Mucosa of rectum (tissue), 2 donors: ENCODE measurements around the gene NPHP1.
"Not testable (repeated sequence)": the region's sequence is repeated elsewhere in the genome, so short reads cannot be mapped to it uniquely, and the experiment has no call there.

Source experiments
- H3K27ac ChIP-seq, 2 donors: one replicate each; pipeline ENCODE4 v1.7.0; 2013; ENCODE audit warnings: inconsistent platforms in 2 of 2, low read depth in 2 of 2, low read length in 2 of 2
- H3K27me3 ChIP-seq, 2 donors: one replicate each; pipeline ENCODE4 v1.7.0; 2013; ENCODE audit warnings: low read length in 2 of 2; ENCODE audit not compliant: control insufficient read depth in 2 of 2, insufficient read depth in 2 of 2
- H3K36me3 ChIP-seq, 2 donors: one replicate each; pipeline ENCODE4 v1.7.0; 2013; ENCODE audit warnings: low read length in 2 of 2; ENCODE audit not compliant: control insufficient read depth in 2 of 2, insufficient read depth in 2 of 2
- H3K4me1 ChIP-seq, 2 donors: one replicate each; pipeline ENCODE4 v1.7.0; 2013; ENCODE audit warnings: low read length in 2 of 2, mild to moderate bottlenecking in 1 of 2; ENCODE audit not compliant: control insufficient read depth in 2 of 2, insufficient read depth in 2 of 2
- H3K4me3 ChIP-seq, 2 donors: one replicate each; pipeline ENCODE4 v1.7.0; 2013; ENCODE audit warnings: low read length in 2 of 2
- H3K9ac ChIP-seq, 2 donors: one replicate each; pipeline ENCODE4 v1.7.0; 2013; ENCODE audit warnings: low read length in 2 of 2, low read depth in 1 of 2, mild to moderate bottlenecking in 1 of 2
- H3K9me3 ChIP-seq, 2 donors: one replicate each; pipeline ENCODE4 v1.7.0; 2013; ENCODE audit warnings: low read length in 2 of 2; ENCODE audit not compliant: control insufficient read depth in 2 of 2
- donor health status: healthy.
- donor health status: Normal muscosa, but diverticular disease.

The NPHP1 gene

GRCh38 chr2:110157153-110157793 lies 47.5 kb downstream of the NPHP1 start:
- Histone ChIP-seq H3K9me3 (no peaks in the 10 kb centered on the region), H3K36me3 (no peaks in the 10 kb centered on the region), H3K27ac (no peak overlapping the region), H3K4me1 (no peaks in the 10 kb centered on the region), H3K4me3 (no peak overlapping the region), H3K9ac (no peak overlapping the region), H3K27me3 (no peaks in the 10 kb centered on the region)

DNA sequence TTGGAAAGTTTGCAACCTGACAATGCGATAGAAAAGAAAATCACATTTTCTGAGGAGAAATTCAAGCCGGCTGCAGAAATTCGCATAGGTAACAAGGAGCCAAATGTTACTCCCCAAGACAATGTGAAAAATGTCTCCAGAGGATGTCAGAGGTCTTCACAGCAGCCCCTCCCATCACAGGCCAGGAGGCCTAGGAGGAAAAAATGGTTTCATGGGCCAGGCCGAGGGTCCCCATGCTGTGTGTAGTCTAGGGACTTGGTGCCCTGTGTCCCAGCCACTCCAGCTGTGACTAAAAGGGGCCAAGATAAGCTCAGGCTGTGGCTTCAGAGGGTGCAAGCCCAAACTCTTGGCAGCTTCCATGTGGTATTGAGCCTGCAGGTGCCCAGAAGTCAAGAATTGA lies 50.0 kb downstream of the NPHP1 start:
- not testable (repeated sequence) for H3K27ac ChIP-seq, H3K36me3 ChIP-seq, H3K9me3 ChIP-seq, H3K4me1 ChIP-seq, H3K4me3 ChIP-seq, H3K9ac ChIP-seq, H3K27me3 ChIP-seq

GRCh38 chr2:110154188-110154587 lies 50.6 kb downstream of the NPHP1 start:
- H3K4me3 ChIP-seq, H3K27me3 ChIP-seq, H3K36me3 ChIP-seq, H3K9me3 ChIP-seq, H3K9ac ChIP-seq, H3K4me1 ChIP-seq, H3K27ac ChIP-seq: not testable (repeated sequence)

- H3K4me1 ChIP-seq: no peaks in the 10 kb centered on the region
- H3K27ac ChIP-seq: no peak overlapping the region
- H3K9me3 ChIP-seq: no peaks in the 10 kb centered on the region
Measured at GRCh38 chr2:110153416-110153815, 51.4 kb downstream of the NPHP1 start.

GRCh38 chr2:110152943-110153342 lies 51.9 kb downstream of the NPHP1 start:
- no peaks in the 10 kb centered on the region for H3K36me3 ChIP-seq
- no peak overlapping the region for H3K9ac ChIP-seq
- H3K27me3 ChIP-seq: no peaks in the 10 kb centered on the region
- H3K4me3 ChIP-seq: no peak overlapping the region
- no peaks in the 10 kb centered on the region for H3K9me3 ChIP-seq
- no peaks in the 10 kb centered on the region for H3K4me1 ChIP-seq
- no peak overlapping the region for H3K27ac ChIP-seq

More at GRCh38 chr2:110153416-110153815, 51.4 kb downstream of the NPHP1 start:
- H3K36me3 ChIP-seq: no peaks in the 10 kb centered on the region
- H3K9ac ChIP-seq: no peak overlapping the region
- H3K27me3 ChIP-seq: no peaks in the 10 kb centered on the region
- no peak overlapping the region for H3K4me3 ChIP-seq

DNA sequence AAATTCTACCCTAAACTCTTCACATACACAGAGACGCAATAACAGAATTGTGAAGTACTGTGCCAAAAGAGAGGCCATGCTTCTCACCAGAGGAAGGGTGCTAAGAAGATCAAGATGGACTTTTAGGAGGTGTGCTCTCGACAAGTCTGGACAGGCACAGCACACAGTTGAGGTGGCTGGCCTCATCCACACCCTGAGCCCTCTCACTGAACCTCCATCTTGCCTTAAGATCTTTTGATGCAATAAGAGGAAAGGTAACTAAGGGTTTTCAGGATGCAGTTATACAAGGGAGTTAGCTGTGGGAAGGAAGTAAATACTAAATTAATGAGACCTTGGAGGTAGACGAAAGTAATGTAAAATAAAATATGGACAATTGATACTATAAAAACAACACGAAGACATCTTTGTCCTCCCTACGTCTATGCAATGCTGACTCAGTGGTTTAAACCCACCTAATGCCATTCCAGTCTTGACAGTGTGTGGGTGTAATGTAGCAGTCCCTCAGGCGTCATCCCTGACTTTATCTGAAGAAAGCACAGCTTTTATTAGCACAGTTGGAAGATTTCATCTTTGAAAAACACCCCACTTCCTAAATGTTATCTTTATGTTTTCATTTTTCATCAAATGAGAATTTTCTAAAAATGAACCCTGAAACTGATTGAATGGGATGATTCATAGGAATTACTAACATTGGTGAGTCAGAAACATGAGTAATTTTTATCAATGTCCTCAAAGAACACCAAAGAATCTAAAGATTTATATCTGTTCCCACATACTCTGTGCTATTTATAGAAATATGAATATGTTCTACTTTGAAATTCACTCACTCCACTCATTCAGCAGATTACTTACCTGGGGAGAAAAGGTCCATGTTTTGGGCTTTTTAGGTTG lies 55.2 kb downstream of the NPHP1 start:
- Histone ChIP-seq H3K4me1 (no peaks in the 10 kb centered on the region), H3K36me3 (no peaks in the 10 kb centered on the region), H3K9me3 (no peaks in the 10 kb centered on the region), H3K27me3 (no peaks in the 10 kb centered on the region), H3K9ac (no peak overlapping the region), H3K4me3 (no peak overlapping the region), H3K27ac (no peak overlapping the region)

- H3K27ac ChIP-seq: no peak overlapping the region
- H3K36me3 ChIP-seq: no peaks in the 10 kb centered on the region
- H3K27me3 ChIP-seq: no peaks in the 10 kb centered on the region
- H3K4me3 ChIP-seq: no peak overlapping the region
- no peaks in the 10 kb centered on the region for H3K9me3 ChIP-seq
- H3K9ac ChIP-seq: no peak overlapping the region
- no peaks in the 10 kb centered on the region for H3K4me1 ChIP-seq
Measured at GRCh38 chr2:110146945-110147332, 57.9 kb downstream of the NPHP1 start.

GRCh38 chr2:110146183-110146944 lies 58.4 kb downstream of the NPHP1 start:
- Histone ChIP-seq H3K27ac (no peak overlapping the region), H3K4me1 (no peaks in the 10 kb centered on the region), H3K9ac (no peak overlapping the region), H3K4me3 (no peak overlapping the region), H3K9me3 (no peaks in the 10 kb centered on the region), H3K27me3 (no peaks in the 10 kb centered on the region), H3K36me3 (no peaks in the 10 kb centered on the region)

GRCh38 chr2:110143982-110144381 lies 60.8 kb downstream of the NPHP1 start:
- Histone ChIP-seq H3K4me3 (no peak overlapping the region), H3K27ac (no peak overlapping the region), H3K9ac (no peak overlapping the region), H3K36me3 (no peaks in the 10 kb centered on the region), H3K9me3 (no peaks in the 10 kb centered on the region), H3K4me1 (no peaks in the 10 kb centered on the region), H3K27me3 (no peaks in the 10 kb centered on the region)

DNA sequence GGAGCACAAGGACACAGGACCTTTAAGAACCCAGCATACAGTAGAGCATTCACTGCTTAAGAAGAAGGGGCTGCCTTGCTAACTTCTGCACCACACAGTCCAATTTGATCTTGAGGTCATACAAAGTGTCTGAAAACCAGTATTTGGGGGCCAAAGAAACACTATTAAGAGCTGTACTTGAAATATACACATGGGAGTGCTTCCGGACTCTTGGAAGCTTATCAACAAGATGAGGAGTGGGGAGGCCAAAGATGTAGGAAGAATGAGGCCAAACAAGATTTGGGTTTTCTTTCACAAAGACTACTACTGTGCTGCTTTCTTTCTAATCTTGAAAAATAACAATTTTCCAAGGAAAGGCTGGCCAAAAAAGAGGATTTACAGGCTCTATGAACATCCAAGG lies 64.4 kb downstream of the NPHP1 start:
- Histone ChIP-seq H3K36me3 (no peaks in the 10 kb centered on the region), H3K9ac (no peak overlapping the region), H3K9me3 (no peaks in the 10 kb centered on the region), H3K27me3 (no peaks in the 10 kb centered on the region), H3K4me1 (no peaks in the 10 kb centered on the region), H3K4me3 (no peak overlapping the region), H3K27ac (no peak overlapping the region)
